Liver (tissue), 9 donors: ENCODE results near the gene MICAL2. TPM values are rescaled to one million over a fixed set of nuclear protein-coding genes. Genes with fewer than 3 reads are reported as not detected.
A peak's percentile ranks its signal among the peaks of the same experiment; 100 is the strongest.

Experiments
- DNase-seq: peaks from one replicate; pipeline ENCODE4 v3.0.0-alpha.2; 2017; ENCODE audit warnings: low spot score
- H3K27ac ChIP-seq, 2 donors: one replicate each; pipeline ENCODE4 v1.7.0; 2013; ENCODE audit warnings: inconsistent platforms in 2 of 2, low read length in 2 of 2, control low read depth in 1 of 2, low read depth in 1 of 2, mild to moderate bottlenecking in 1 of 2
- H3K27me3 ChIP-seq, 4 donors: one replicate each; pipeline versions ENCODE4 v1.6.1 to v1.7.0; 2013; ENCODE audit warnings: low read length in 3 of 4, inconsistent platforms in 1 of 4, mild to moderate bottlenecking in 1 of 4, moderate library complexity in 1 of 4; ENCODE audit not compliant: control insufficient read depth in 4 of 4, insufficient read depth in 4 of 4
- H3K36me3 ChIP-seq, 4 donors: one replicate each; pipeline versions ENCODE4 v1.6.1 to v1.7.0; 2013; ENCODE audit warnings: low read length in 3 of 4, mild to moderate bottlenecking in 3 of 4, low read depth in 1 of 4, moderate library complexity in 1 of 4; ENCODE audit not compliant: control insufficient read depth in 4 of 4, insufficient read depth in 3 of 4
- H3K4me1 ChIP-seq, 4 donors: one replicate each; pipeline versions ENCODE4 v1.6.1 to v1.7.0; 2013; ENCODE audit warnings: low read length in 3 of 4, mild to moderate bottlenecking in 3 of 4, moderate library complexity in 1 of 4; ENCODE audit not compliant: control insufficient read depth in 4 of 4, insufficient read depth in 4 of 4
- H3K4me3 ChIP-seq, 3 donors: one replicate each; pipeline versions ENCODE4 v1.6.1 to v1.7.0; 2013; ENCODE audit warnings: low read length in 3 of 3, control low read depth in 1 of 3, low read depth in 1 of 3, mild to moderate bottlenecking in 1 of 3
- H3K9ac ChIP-seq, 2 donors: one replicate each; pipeline ENCODE4 v1.7.0; 2013; ENCODE audit warnings: low read length in 2 of 2, mild to moderate bottlenecking in 2 of 2, moderate library complexity in 2 of 2, control low read depth in 1 of 2, low read depth in 1 of 2
- H3K9me3 ChIP-seq, 4 donors: one replicate each; pipeline versions ENCODE4 v1.6.1 to v1.7.0; 2013; ENCODE audit warnings: low read length in 3 of 4; ENCODE audit not compliant: control insufficient read depth in 4 of 4
- ATF3 ChIP-seq: IDR thresholded peaks from 2 replicates; pipeline ENCODE4 v1.6.1; 2016; ENCODE audit warnings: antibody characterized with exemption
- CTCF ChIP-seq: fragments of 150-350 bp; IDR thresholded peaks from 2 replicates; pipeline ENCODE4 v1.5.1; 2017; ENCODE audit warnings: improper control_type of control experiment, low read depth, low read length; ENCODE audit not compliant: missing input control
- FOXA2 ChIP-seq: IDR thresholded peaks from 2 replicates; pipeline ENCODE4 v1.6.1; 2016; ENCODE audit warnings: antibody characterized with exemption
- HNF4A ChIP-seq, 2 donors: conservative IDR thresholded peaks; 2 replicates each; pipeline ENCODE4 v1.6.1; 2016; ENCODE audit warnings: antibody characterized with exemption in 2 of 2, mild to moderate bottlenecking in 2 of 2
- HNF4G ChIP-seq: IDR thresholded peaks from 2 replicates; pipeline ENCODE4 v1.6.1; 2016; ENCODE audit warnings: antibody characterized with exemption
- JUND ChIP-seq, 2 donors: IDR thresholded peaks; 2 replicates each; pipeline ENCODE4 v1.6.1; 2016; ENCODE audit warnings: antibody characterized with exemption in 2 of 2
- MAX ChIP-seq: IDR thresholded peaks from 2 replicates; pipeline ENCODE4 v1.6.1; 2016; ENCODE audit warnings: antibody characterized with exemption
- RAD21 ChIP-seq, 2 donors: IDR thresholded peaks; 2 replicates each; pipeline ENCODE4 v1.6.1; 2016; ENCODE audit warnings: antibody characterized with exemption in 2 of 2, mild to moderate bottlenecking in 2 of 2
- RXRA ChIP-seq, 2 donors: IDR thresholded peaks; 2 replicates each; pipeline ENCODE4 v1.6.1; 2017 to 2018; ENCODE audit warnings: antibody characterized with exemption in 2 of 2, mild to moderate bottlenecking in 1 of 2
- YY1 ChIP-seq: IDR thresholded peaks from 2 replicates; pipeline ENCODE4 v1.6.1; 2016; ENCODE audit warnings: antibody characterized with exemption, mild to moderate bottlenecking
- WGBS: extraction: QIAGEN DNeasy Blood & Tissue Kit; methylation state at CpG from one replicate; pipeline ENCODE4 v1.1.7; 2013; 5-methylcytosine and 5-hydroxymethylcytosine counted together
- polyA plus RNA-seq, 2 donors: library from polyadenylated mRNA; stranded (reverse) in 1 of 2; unstranded in 1 of 2; fragments of 200-250 nt in 1 of 2; fragments of >200 nt in 1 of 2; fragmentation: Nextera tagmentation in 1 of 2; extraction: Ambion mirVana in 1 of 2; gene quantifications; one replicate each; pipeline versions ENCODE4 v1.2.1 to v1.2.3, GENCODE V29; 2013 to 2015
- total RNA-seq, 2 donors: library from RNA; depleted of rRNA; stranded (reverse); fragments of >200 nt; gene quantifications; one replicate each; pipeline ENCODE4 v1.2.3, GENCODE V29; 2014
- donor health status: healthy.
- donor health status: healthy.
- donor health status: healthy.
- donor health status: healthy.
- donor health status: healthy.

MICAL2 gene
- total and polyA plus RNA-seq, 4 donors: 17.5 to 113 (median 42.9) TPM

GRCh38 chr11:12155696-12156095 lies 45.3 kb downstream of the MICAL2 start:
- H3K36me3 ChIP-seq: peaks cover 0 to 9% (median 2%) of the 10 kb centered on the region in 4 donors
- H3K4me3 ChIP-seq: no peak overlapping the region
- no peaks in the 10 kb centered on the region for H3K9me3 ChIP-seq
- H3K27ac ChIP-seq: no peak overlapping the region
- no peak for DNase-seq
- peaks cover 0 to 2% (median 0%) of the 10 kb centered on the region in 4 donors for H3K4me1 ChIP-seq
- TF ChIP-seq YY1: no peak
- no peak for TF ChIP-seq HNF4G
- TF ChIP-seq RAD21 (IDR thresholded peaks at IDR 0.05): no peak
- TF ChIP-seq JUND (IDR thresholded peaks at IDR 0.05): no peak
- TF ChIP-seq HNF4A (conservative IDR thresholded peaks at IDR 0.05): no peak
- no peak for TF ChIP-seq RXRA (IDR thresholded peaks at IDR 0.05)
- TF ChIP-seq ATF3: no peak
- WGBS: 98% methylated on average over 8 of the region's 8 CpGs
- H3K27me3 ChIP-seq: no peaks in the 10 kb centered on the region
- H3K9ac ChIP-seq: no peak overlapping the region

- no peak for DNase-seq
- H3K4me1 ChIP-seq: peaks cover 0 to 2% (median 0%) of the 10 kb centered on the region in 4 donors
- 96% methylated on average over 7 of the region's 7 CpGs for WGBS
- peaks cover 0 to 9% (median 2%) of the 10 kb centered on the region in 4 donors for H3K36me3 ChIP-seq
- no peaks in the 10 kb centered on the region for H3K27me3 ChIP-seq
- no peak overlapping the region for H3K9ac ChIP-seq
- no peak for TF ChIP-seq FOXA2
- no peak overlapping the region for H3K27ac ChIP-seq
- H3K4me3 ChIP-seq: no peak overlapping the region
- no peaks in the 10 kb centered on the region for H3K9me3 ChIP-seq
Measured at GRCh38 chr11:12156301-12157140, 46.1 kb downstream of the MICAL2 start.

- DNase-seq: no peak
Measured at GRCh38 chr11:12157241-12157661, 46.9 kb downstream of the MICAL2 start.

More at GRCh38 chr11:12157241-12157661, 46.9 kb downstream of the MICAL2 start:
- H3K4me3 ChIP-seq: no peak overlapping the region
- peaks cover 0 to 12% (median 4%) of the 10 kb centered on the region in 4 donors for H3K36me3 ChIP-seq
- no peaks in the 10 kb centered on the region for H3K9me3 ChIP-seq
- 74% methylated on average over 1 of the region's 1 CpG for WGBS
- H3K27me3 ChIP-seq: no peaks in the 10 kb centered on the region
- H3K27ac ChIP-seq: peak overlapping the region in 1 of 2 donors; percentile 24
- H3K9ac ChIP-seq: no peak overlapping the region
- peaks cover 0 to 2% (median 0%) of the 10 kb centered on the region in 4 donors for H3K4me1 ChIP-seq
- TF ChIP-seq CTCF (no peak), MAX (no peak)
